ENCODE data around the gene GALNT17.

GALNT17 gene

DNA sequence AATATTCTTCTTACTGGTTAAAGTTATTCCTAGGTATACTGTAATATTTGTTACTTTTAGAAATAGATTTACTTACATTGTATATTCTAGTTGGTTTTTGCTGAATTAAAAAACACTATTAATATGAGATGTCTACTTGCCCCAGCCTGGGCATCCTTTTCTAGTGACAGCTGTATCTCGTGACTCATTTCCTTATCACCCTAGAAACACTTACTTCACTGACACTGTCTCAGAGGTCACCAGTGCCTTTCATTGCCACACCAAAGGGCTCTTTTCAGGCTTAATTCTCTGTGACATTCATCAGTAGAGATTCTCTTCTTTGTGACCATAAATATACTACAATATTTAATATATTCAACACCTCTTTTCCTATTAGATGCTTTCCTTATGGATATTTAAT lies 194.7 kb downstream of the GALNT17 start:
- no peak overlapping the region for H3K27ac ChIP-seq
- no peak overlapping the region for H3K9ac ChIP-seq (ENCODE audit: insufficient read length)
- TF ChIP-seq POLR2AphosphoS5 (IDR thresholded peaks at IDR 0.05; ENCODE audit: borderline replicate concordance, low read depth, low read length) (no peak), EZH2 (IDR thresholded peaks at IDR 0.05) (no peak), FOXP2 (optimal IDR thresholded peaks at IDR 0.05; ENCODE audit: control extremely low read depth, extremely low read length, insufficient read depth) (no peak)
- DNase-seq (ENCODE audit: low read depth, low spot score) = no peak
- H3K9me3 ChIP-seq (ENCODE audit: low read depth, low read length) = no peaks in the 10 kb centered on the region
- no peak overlapping the region for H3K4me3 ChIP-seq
- no peaks in the 10 kb centered on the region for H3K36me3 ChIP-seq (ENCODE audit: insufficient read depth, low read length)

DNA sequence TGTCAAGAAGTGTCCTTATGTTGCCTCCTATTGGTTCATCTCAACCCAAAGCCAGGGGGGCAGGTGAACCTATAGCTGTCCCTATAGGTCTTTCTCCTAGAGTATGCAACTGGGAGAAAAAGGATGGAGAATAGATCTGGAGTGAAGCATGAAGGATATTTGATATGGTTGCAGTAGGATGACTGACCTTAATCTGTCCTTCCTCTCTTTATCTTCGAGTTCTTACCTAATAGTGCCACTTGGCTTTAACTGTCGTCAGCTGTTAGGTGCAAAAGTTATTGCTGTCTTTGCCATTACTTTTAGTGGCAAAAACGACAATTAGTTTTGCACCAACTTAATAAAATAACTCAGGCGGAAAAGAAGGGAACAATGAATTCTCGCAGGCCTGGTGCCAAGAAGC lies 196.0 kb downstream of the GALNT17 start:
- H3K27ac ChIP-seq = peak overlapping the region; percentile 85
- H3K4me3 ChIP-seq = peak overlapping the region; percentile 35; the same call in 1 of the 2 replicates
- TF ChIP-seq FOXP2 (optimal IDR thresholded peaks at IDR 0.05; ENCODE audit: control extremely low read depth, extremely low read length, insufficient read depth) (no peak), EZH2 (IDR thresholded peaks at IDR 0.05) (no peak), POLR2AphosphoS5 (IDR thresholded peaks at IDR 0.05; ENCODE audit: borderline replicate concordance, low read depth, low read length) (no peak)
- no peaks in the 10 kb centered on the region for H3K36me3 ChIP-seq (ENCODE audit: insufficient read depth, low read length)
- H3K9me3 ChIP-seq (ENCODE audit: low read depth, low read length) = no peaks in the 10 kb centered on the region
- no peak overlapping the region for H3K9ac ChIP-seq (ENCODE audit: insufficient read length)
- DNase-seq (ENCODE audit: low read depth, low spot score) = no peak

DNA sequence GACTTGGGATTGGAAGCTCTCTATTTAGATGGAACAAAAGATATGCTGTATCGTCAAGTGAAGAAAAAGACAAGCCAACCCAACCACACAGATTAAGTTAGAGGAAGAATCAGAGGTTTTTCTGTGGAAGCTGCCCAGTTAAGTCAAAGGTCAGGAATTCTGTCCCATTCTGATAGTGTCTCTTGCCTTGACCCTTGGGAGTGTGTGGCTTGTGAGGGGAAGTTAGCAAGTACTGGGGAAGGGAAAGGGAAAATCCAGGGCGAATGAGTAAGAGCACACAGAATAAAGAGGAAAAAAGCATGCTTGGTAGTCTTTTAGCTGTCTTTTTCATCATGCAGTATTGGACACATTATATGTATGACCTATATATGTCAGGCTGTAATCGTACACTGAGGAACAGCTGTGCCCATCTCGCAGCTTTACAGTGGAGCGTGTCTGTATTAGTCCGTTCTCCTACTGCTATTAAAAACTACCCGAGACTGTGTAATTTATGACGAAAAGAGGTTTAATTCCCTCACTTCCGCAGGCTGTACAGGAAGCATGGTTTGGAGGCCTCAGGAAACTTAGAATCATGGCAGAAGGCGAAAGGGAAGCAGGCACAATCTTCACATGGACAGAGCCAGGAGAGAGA lies 197.2 kb downstream of the GALNT17 start:
- no peak for DNase-seq (ENCODE audit: low read depth, low spot score)
- H3K4me3 ChIP-seq = peak overlapping the region; percentile 35

DNA sequence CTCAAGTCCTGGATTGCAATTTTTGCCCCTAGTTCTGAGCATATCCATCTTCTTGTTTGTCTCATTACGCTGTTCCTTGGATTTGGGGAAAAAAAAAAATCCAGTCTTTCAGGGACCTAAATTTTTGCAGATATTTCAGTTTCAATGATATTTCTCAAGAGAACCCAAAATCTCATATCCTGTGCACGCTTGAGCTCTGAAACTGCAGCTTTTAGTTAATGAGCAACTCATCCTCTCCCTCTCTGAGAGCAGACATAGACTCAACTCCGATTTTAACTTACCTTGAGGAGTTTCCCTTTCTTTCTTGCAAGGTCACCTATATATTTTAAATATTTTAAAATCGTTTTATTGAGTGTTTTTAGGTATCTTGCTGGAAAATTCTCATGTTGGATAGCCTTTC lies 200.3 kb downstream of the GALNT17 start:
- H3K9ac ChIP-seq (ENCODE audit: insufficient read length) = no peak overlapping the region
- peaks cover 2% of the 10 kb centered on the region; the same call in 1 of the 2 replicates for H3K9me3 ChIP-seq (ENCODE audit: low read depth, low read length)
- H3K27ac ChIP-seq = no peak overlapping the region
- no peak for DNase-seq (ENCODE audit: low read depth, low spot score)
- TF ChIP-seq EZH2 (IDR thresholded peaks at IDR 0.05) (no peak), POLR2AphosphoS5 (IDR thresholded peaks at IDR 0.05; ENCODE audit: borderline replicate concordance, low read depth, low read length) (no peak), FOXP2 (optimal IDR thresholded peaks at IDR 0.05; ENCODE audit: control extremely low read depth, extremely low read length, insufficient read depth) (no peak)
- peaks cover 15% of the 10 kb centered on the region for H3K36me3 ChIP-seq (ENCODE audit: insufficient read depth, low read length)
- H3K4me3 ChIP-seq = no peak overlapping the region

More for the DNA sequence above, 197.2 kb downstream of the GALNT17 start:
- H3K36me3 ChIP-seq (ENCODE audit: insufficient read depth, low read length) = no peaks in the 10 kb centered on the region
- peak overlapping the region; percentile 85 for H3K27ac ChIP-seq
- H3K9me3 ChIP-seq (ENCODE audit: low read depth, low read length) = no peaks in the 10 kb centered on the region
- TF ChIP-seq POLR2AphosphoS5 (IDR thresholded peaks at IDR 0.05; ENCODE audit: borderline replicate concordance, low read depth, low read length) (no peak), FOXP2 (optimal IDR thresholded peaks at IDR 0.05; ENCODE audit: control extremely low read depth, extremely low read length, insufficient read depth) (no peak), EZH2 (IDR thresholded peaks at IDR 0.05) (no peak)
- peak overlapping the region; percentile 54 for H3K9ac ChIP-seq (ENCODE audit: insufficient read length)

DNA sequence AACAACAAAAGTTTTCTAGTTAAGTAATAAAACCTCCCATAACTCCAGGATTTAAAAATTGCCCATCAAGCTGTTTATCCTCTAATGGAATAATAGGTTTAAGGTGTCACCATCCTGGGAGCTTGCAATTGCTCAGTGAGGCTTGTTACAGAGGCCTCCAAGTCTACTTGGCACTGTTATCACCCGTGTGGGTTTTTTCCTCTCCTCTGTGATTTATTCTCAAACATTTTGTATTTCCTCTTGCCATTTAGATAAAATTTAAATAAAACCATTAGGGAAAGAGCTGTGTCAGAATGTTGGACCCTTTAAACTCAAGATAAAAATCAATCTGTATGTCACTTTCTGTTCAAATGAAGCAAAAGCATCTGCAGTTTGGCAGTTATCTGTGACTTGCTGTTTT lies 202.6 kb downstream of the GALNT17 start:
- DNase-seq (ENCODE audit: low read depth, low spot score) = no peak
- Histone ChIP-seq H3K36me3 (ENCODE audit: insufficient read depth, low read length) (peaks cover 20% of the 10 kb centered on the region), H3K27ac (peak overlapping the region; percentile 51; the same call in 1 of the 2 replicates), H3K9ac (ENCODE audit: insufficient read length) (no peak overlapping the region), H3K9me3 (ENCODE audit: low read depth, low read length) (peaks cover 2% of the 10 kb centered on the region; the same call in 1 of the 2 replicates), H3K4me3 (no peak overlapping the region)
- no peak for TF ChIP-seq EZH2 (IDR thresholded peaks at IDR 0.05)
- TF ChIP-seq POLR2AphosphoS5 (IDR thresholded peaks at IDR 0.05; ENCODE audit: borderline replicate concordance, low read depth, low read length) = no peak
- no peak for TF ChIP-seq FOXP2 (optimal IDR thresholded peaks at IDR 0.05; ENCODE audit: control extremely low read depth, extremely low read length, insufficient read depth)

DNA sequence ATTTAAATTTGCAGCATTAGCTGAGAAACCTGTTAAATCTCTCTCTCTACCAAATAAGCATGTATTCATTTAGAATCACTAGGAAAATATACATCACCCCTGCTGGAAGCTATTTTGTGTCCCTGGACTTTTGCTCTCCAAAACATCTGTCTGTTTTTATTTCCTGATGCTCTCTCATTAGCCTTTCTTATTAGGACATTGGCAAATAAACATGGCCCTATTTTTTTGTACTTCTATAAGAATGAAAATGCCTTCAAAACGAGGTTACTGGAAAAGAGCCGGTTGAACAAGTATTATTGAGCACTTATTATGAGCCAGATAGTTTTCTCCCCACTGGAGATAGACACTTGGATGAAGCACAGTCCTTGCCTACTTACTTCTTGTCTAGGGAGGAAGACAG lies 206.9 kb downstream of the GALNT17 start:
- TF ChIP-seq POLR2AphosphoS5 (IDR thresholded peaks at IDR 0.05; ENCODE audit: borderline replicate concordance, low read depth, low read length) (no peak), FOXP2 (optimal IDR thresholded peaks at IDR 0.05; ENCODE audit: control extremely low read depth, extremely low read length, insufficient read depth) (no peak), EZH2 (IDR thresholded peaks at IDR 0.05) (no peak)
- H3K9ac ChIP-seq (ENCODE audit: insufficient read length) = no peak overlapping the region
- no peak for DNase-seq (ENCODE audit: low read depth, low spot score)
- H3K4me3 ChIP-seq = no peak overlapping the region
- H3K36me3 ChIP-seq (ENCODE audit: insufficient read depth, low read length) = peaks cover 29% of the 10 kb centered on the region
- H3K9me3 ChIP-seq (ENCODE audit: low read depth, low read length) = peaks cover 2% of the 10 kb centered on the region; the same call in 1 of the 2 replicates
- H3K27ac ChIP-seq = no peak overlapping the region

DNA sequence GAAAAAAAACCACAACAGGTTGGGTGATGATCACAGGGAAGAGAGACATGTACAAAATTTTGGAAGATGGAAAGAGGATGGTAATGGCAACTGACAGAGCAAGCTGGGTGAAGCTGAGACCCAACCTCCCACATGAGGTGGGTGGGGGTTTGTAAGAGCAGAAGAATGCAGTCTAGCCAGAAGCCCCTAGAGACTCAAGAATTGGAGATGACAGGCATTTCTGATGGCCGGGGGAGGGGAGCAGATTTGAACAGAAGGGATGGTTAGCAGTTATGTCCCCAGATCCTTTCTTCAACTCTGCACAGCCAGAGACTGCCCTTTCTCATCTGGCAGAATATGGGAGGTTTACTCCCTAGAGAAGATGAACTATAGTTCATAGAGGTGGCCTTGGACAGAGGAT lies 208.0 kb downstream of the GALNT17 start:
- H3K27ac ChIP-seq = no peak overlapping the region
- TF ChIP-seq FOXP2 (optimal IDR thresholded peaks at IDR 0.05; ENCODE audit: control extremely low read depth, extremely low read length, insufficient read depth) (no peak), EZH2 (IDR thresholded peaks at IDR 0.05) (no peak), POLR2AphosphoS5 (IDR thresholded peaks at IDR 0.05; ENCODE audit: borderline replicate concordance, low read depth, low read length) (no peak)
- H3K9ac ChIP-seq (ENCODE audit: insufficient read length) = no peak overlapping the region
- H3K9me3 ChIP-seq (ENCODE audit: low read depth, low read length) = peaks cover 2% of the 10 kb centered on the region; the same call in 1 of the 2 replicates
- H3K4me3 ChIP-seq = no peak overlapping the region
- peaks cover 29% of the 10 kb centered on the region for H3K36me3 ChIP-seq (ENCODE audit: insufficient read depth, low read length)
- DNase-seq (ENCODE audit: low read depth, low spot score) = no peak

DNA sequence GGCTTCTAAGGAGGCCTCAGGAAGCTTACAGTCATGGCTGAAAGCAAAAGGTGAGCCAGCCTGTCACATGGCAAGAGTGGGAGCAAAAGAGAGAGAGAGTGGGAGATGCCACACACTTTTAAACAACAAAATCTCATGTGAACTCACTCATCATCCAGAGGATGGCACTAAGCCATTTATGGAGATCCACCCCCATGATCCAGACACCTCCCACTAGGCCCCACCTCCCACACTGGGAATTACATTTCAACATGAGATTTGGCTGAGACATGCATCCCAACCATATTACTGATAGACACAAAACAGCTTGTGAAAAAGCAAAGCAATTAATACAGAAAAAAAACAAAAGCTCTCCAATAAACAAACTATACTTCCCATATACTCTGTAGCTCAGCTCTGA lies 210.3 kb downstream of the GALNT17 start:
- Histone ChIP-seq H3K4me3 (no peak overlapping the region), H3K36me3 (ENCODE audit: insufficient read depth, low read length) (peaks cover 14% of the 10 kb centered on the region), H3K27ac (no peak overlapping the region), H3K9ac (ENCODE audit: insufficient read length) (no peak overlapping the region), H3K9me3 (ENCODE audit: low read depth, low read length) (no peaks in the 10 kb centered on the region; the same call in 1 of the 2 replicates)
- DNase-seq (ENCODE audit: low read depth, low spot score) = no peak
- TF ChIP-seq FOXP2 (optimal IDR thresholded peaks at IDR 0.05; ENCODE audit: control extremely low read depth, extremely low read length, insufficient read depth) (no peak), POLR2AphosphoS5 (IDR thresholded peaks at IDR 0.05; ENCODE audit: borderline replicate concordance, low read depth, low read length) (no peak), EZH2 (IDR thresholded peaks at IDR 0.05) (no peak)
